Uterus (tissue), 2 donors: Measurements from ENCODE around the gene ZNF79.

Source experiments
- POLR2A ChIP-seq, 2 donors: fragments of 450-650 bp; IDR thresholded peaks; one replicate each; pipeline ENCODE4 v1.6.1; 2016; ENCODE audit warnings: antibody characterized with exemption in 2 of 2, mild to moderate bottlenecking in 1 of 2, moderate library complexity in 1 of 2
- TF ChIP-seq, protein P1 (sequence below), 4 experiments: fragments of 200-600 bp in 2 of 4; fragments of 450-650 bp in 2 of 4; sonication (generic) in 2 of 4; IDR thresholded peaks; one replicate each; pipeline ENCODE4 v1.5.1; 2016 to 2019; ENCODE audit warnings: antibody characterized with exemption in 4 of 4, mild to moderate bottlenecking in 2 of 4, moderate library complexity in 1 of 4

DNA sequence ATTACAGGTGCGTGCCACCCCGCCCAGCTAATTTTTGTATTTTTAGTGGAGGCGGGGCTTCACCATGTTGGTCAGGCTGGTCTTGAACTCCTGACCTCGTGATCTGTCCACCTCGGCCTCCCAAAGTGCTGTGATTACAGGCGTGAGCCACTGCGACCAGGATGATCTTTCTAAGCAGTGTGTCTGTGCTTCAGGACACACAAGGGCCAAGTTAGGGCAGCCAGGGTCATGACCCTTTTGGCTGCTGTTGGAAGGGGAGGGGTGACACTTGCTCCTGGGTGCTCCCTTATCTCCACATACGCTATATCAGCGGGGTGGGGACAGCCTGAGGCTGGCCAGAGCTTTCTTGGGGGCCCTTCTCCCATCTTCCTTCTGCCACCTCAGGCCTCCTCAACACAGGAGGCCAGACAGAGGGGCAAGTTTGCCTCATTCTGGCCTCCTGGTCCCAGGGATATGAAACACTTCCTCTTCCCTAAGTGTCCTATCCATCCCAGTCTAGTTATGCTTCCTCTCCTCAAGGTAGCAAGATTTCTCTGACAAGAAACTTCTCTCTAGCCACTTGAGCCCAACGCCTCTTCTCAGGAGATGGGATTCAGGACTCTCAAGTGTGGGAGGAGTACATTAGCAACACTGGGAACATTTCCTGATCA lies 1.9 kb upstream of the ZNF79 start:
- TF ChIP-seq, protein P1, sequence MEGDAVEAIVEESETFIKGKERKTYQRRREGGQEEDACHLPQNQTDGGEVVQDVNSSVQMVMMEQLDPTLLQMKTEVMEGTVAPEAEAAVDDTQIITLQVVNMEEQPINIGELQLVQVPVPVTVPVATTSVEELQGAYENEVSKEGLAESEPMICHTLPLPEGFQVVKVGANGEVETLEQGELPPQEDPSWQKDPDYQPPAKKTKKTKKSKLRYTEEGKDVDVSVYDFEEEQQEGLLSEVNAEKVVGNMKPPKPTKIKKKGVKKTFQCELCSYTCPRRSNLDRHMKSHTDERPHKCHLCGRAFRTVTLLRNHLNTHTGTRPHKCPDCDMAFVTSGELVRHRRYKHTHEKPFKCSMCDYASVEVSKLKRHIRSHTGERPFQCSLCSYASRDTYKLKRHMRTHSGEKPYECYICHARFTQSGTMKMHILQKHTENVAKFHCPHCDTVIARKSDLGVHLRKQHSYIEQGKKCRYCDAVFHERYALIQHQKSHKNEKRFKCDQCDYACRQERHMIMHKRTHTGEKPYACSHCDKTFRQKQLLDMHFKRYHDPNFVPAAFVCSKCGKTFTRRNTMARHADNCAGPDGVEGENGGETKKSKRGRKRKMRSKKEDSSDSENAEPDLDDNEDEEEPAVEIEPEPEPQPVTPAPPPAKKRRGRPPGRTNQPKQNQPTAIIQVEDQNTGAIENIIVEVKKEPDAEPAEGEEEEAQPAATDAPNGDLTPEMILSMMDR (IDR thresholded peaks at IDR 0.05) = no peak
- TF ChIP-seq POLR2A (IDR thresholded peaks at IDR 0.05) = no peak
